Keratinocyte (primary cell): ENCODE data around the gene SPATA20. TPM values are rescaled to one million over a fixed set of nuclear protein-coding genes. Genes with fewer than 3 reads are reported as not detected.

Experiments
- DNase-seq: peaks from one replicate; pipeline ENCODE4 v3.0.0-alpha.2; 2011; ENCODE audit warnings: low read depth, missing footprints, low spot score
- FAIRE-seq: peaks from 2 replicates; lab custom pipeline; 2011; peaks lifted over from hg19 to GRCh38; lab: Jason Lieb, UNC
- H2AFZ ChIP-seq: 2 replicates; pipeline ENCODE4 v1.6.0; 2012; ENCODE audit warnings: low read length, control low read depth, inconsistent platforms; ENCODE audit not compliant: control insufficient read depth
- H3K27ac ChIP-seq: 2 replicates; pipeline ENCODE4 v1.5.1; 2011; ENCODE audit warnings: low read length; ENCODE audit not compliant: control insufficient read depth, insufficient read depth
- H3K27me3 ChIP-seq: 3 replicates; pipeline ENCODE4 v1.6.0; 2011; ENCODE audit warnings: low read length; ENCODE audit not compliant: control insufficient read depth, insufficient read depth; ENCODE audit errors: extremely low read depth
- H3K36me3 ChIP-seq, 2 experiments: 2 replicates in 1 of 2; 3 replicates in 1 of 2; pipeline ENCODE4 v1.5.1; 2011; ENCODE audit warnings: low read length in 2 of 2, mild to moderate bottlenecking in 1 of 2; ENCODE audit not compliant: control insufficient read depth in 2 of 2, insufficient read depth in 2 of 2; ENCODE audit errors: extremely low read depth in 1 of 2
- H3K4me1 ChIP-seq: 3 replicates; pipeline ENCODE4 v1.5.1; 2011; ENCODE audit warnings: low read length; ENCODE audit not compliant: control insufficient read depth, insufficient read depth; ENCODE audit errors: extremely low read depth
- H3K4me2 ChIP-seq: 3 replicates; pipeline ENCODE4 v1.6.0; 2011; ENCODE audit warnings: low read depth, low read length; ENCODE audit not compliant: control insufficient read depth, insufficient read depth; ENCODE audit errors: extremely low read depth
- H3K4me3 ChIP-seq, 3 experiments: fragments of 200-600 bp in 1 of 3; sonication (generic) in 1 of 3; 2 replicates in 2 of 3; 3 replicates in 1 of 3; pipeline ENCODE4 v1.5.1; 2011 to 2016; ENCODE audit warnings: low read length in 3 of 3, mild to moderate bottlenecking in 3 of 3, control low read depth in 2 of 3, inconsistent platforms in 1 of 3, low read depth in 1 of 3, mixed read lengths in 1 of 3, mixed run types in 1 of 3, moderate library complexity in 1 of 3; ENCODE audit not compliant: control insufficient read depth in 2 of 3, insufficient read depth in 2 of 3; ENCODE audit errors: extremely low read depth in 1 of 3
- H3K79me2 ChIP-seq: 2 replicates; pipeline ENCODE4 v1.6.0; 2012; ENCODE audit warnings: low read length; ENCODE audit not compliant: control insufficient read depth, insufficient read depth
- H3K9ac ChIP-seq: 3 replicates; pipeline ENCODE4 v1.6.0; 2011; ENCODE audit warnings: low read length; ENCODE audit not compliant: control insufficient read depth, insufficient read depth; ENCODE audit errors: extremely low read depth
- H3K9me1 ChIP-seq: 3 replicates; pipeline ENCODE4 v1.6.0; 2011; ENCODE audit warnings: low read length; ENCODE audit not compliant: control insufficient read depth, insufficient read depth; ENCODE audit errors: extremely low read depth
- H3K9me3 ChIP-seq: 2 replicates; pipeline ENCODE4 v1.5.1; 2012; ENCODE audit warnings: low read depth, low read length; ENCODE audit not compliant: control insufficient read depth
- H4K20me1 ChIP-seq: 3 replicates; pipeline ENCODE4 v1.6.0; 2011; ENCODE audit warnings: low read length; ENCODE audit not compliant: control insufficient read depth, insufficient read depth; ENCODE audit errors: extremely low read depth
- EZH2 ChIP-seq: IDR thresholded peaks from one replicate; pipeline ENCODE4 v1.6.1; 2012; ENCODE audit warnings: inconsistent platforms, mild to moderate bottlenecking, low read length, moderate library complexity
- dilution Hi-C: fragments of 300-500 bp; cut with MboI; formaldehyde crosslinking; loops from one replicate; pipeline ENCODE4 v1.7.0; 2020; ENCODE audit warnings: low sequenced_read_pairs; ENCODE audit not compliant: extremely low pct_ligation_motif_present
- polyA plus RNA-seq, 5 experiments: library from polyadenylated mRNA; depleted of rRNA in 3 of 5; stranded (reverse) in 3 of 5; stranded (forward) in 1 of 5; unstranded in 1 of 5; fragments of >200 nt; gene quantifications; 1 replicate in 1 of 5; 2 replicates in 3 of 5; 3 replicates in 1 of 5; pipeline versions ENCODE4 v1.2.1 to v1.2.3, GENCODE V29; 2011 to 2012; ENCODE audit warnings: missing spikeins in 2 of 5, low read depth in 1 of 5, low replicate concordance in 1 of 5
- TF ChIP-seq, protein P1 (sequence below), 3 experiments: IDR thresholded peaks in 1 of 3; conservative IDR thresholded peaks in 1 of 3; optimal IDR thresholded peaks in 1 of 3; 2 replicates in 2 of 3; 3 replicates in 1 of 3; pipeline versions ENCODE3 to v1.5.1; 2011; ENCODE audit warnings: low read length in 3 of 3, mild to moderate bottlenecking in 3 of 3, moderate library complexity in 2 of 3, control low read depth in 1 of 3, inconsistent platforms in 1 of 3; ENCODE audit not compliant: insufficient read depth in 2 of 3; ENCODE audit errors: extremely low read depth in 1 of 3

The SPATA20 gene
- polyA plus RNA-seq, 1 donor (not counting 4 experiments of a cell fraction or from before 2014, with no cell fraction given), result 17.2 TPM

DNA sequence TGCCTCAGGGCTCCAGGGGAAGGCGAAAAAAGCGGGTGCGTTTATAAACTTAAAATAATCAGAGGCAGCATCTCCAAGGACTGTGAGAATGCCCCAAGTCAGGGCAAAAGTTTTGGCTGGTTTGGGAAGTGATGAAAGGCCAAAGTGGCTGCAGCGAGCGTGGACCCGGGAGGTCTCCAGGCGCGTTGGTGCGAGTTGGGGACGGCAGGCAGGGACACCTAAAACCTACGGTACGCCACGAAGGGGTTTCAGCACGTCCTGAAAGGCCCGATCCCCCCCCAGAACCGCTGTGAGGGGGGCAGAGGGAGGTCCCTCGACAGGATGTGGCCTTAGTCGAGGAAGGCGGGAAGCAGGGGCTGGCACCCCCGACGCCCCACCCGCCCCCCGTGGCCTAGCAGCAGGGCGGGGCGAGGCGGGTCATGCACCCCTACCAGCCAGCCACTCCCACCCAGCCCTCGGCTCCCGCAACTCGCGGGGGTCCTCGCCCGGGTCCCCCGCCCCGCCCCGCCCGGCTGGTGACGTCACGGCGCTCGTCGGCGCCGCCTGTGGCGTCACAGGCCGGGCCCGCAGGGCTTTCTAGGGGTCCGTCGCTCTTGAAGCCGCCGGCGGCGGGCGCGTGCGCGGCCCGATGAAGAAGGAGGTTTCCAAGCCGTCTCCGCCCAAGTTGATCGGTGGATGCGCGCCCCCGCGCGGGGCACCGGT, 39.0 kb upstream of the SPATA20 start, which contains the start of gene MYCBPAP:
TSS of gene MYCBPAP (plus strand) at position 569 of the 702 bp plus-strand sequence. CDS start 236 bp downstream, outside the sequence.
- Histone ChIP-seq H3K79me2 (no peaks in the 10 kb centered on the region), H3K36me3 (no peaks in the 10 kb centered on the region), H3K4me2 (peak within 1 kb of the TSS; percentile 55), H3K9ac (peak within 1 kb of the TSS; percentile 40), H3K9me3 (no peaks in the 10 kb centered on the region), H3K9me1 (no peaks in the 10 kb centered on the region), H4K20me1 (no peaks in the 10 kb centered on the region), H3K27me3 (no peaks in the 10 kb centered on the region), H3K4me3 (peak within 1 kb of the TSS in 2 of 3 experiments; percentile 27 to 45), H3K27ac (no peak within 1 kb of the TSS), H2AFZ (peak within 1 kb of the TSS; percentile 73), H3K4me1 (peaks cover 56% of the 10 kb centered on the region)
- dilution Hi-C loops, result no loop called here
- DNase-seq (no peak), FAIRE-seq (no peak)
- no peak for TF ChIP-seq EZH2
- TF ChIP-seq, protein P1, sequence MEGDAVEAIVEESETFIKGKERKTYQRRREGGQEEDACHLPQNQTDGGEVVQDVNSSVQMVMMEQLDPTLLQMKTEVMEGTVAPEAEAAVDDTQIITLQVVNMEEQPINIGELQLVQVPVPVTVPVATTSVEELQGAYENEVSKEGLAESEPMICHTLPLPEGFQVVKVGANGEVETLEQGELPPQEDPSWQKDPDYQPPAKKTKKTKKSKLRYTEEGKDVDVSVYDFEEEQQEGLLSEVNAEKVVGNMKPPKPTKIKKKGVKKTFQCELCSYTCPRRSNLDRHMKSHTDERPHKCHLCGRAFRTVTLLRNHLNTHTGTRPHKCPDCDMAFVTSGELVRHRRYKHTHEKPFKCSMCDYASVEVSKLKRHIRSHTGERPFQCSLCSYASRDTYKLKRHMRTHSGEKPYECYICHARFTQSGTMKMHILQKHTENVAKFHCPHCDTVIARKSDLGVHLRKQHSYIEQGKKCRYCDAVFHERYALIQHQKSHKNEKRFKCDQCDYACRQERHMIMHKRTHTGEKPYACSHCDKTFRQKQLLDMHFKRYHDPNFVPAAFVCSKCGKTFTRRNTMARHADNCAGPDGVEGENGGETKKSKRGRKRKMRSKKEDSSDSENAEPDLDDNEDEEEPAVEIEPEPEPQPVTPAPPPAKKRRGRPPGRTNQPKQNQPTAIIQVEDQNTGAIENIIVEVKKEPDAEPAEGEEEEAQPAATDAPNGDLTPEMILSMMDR (optimal IDR thresholded peaks at IDR 0.05 in 1 of 3, IDR thresholded peaks at IDR 0.05 in 1 of 3, conservative IDR thresholded peaks at IDR 0.05 in 1 of 3; ENCODE audit: extremely low read depth in 1 of 3, insufficient read depth in 2 of 3, low read length in 3 of 3), result peak in 1 of 3 experiments; percentile 56

DNA sequence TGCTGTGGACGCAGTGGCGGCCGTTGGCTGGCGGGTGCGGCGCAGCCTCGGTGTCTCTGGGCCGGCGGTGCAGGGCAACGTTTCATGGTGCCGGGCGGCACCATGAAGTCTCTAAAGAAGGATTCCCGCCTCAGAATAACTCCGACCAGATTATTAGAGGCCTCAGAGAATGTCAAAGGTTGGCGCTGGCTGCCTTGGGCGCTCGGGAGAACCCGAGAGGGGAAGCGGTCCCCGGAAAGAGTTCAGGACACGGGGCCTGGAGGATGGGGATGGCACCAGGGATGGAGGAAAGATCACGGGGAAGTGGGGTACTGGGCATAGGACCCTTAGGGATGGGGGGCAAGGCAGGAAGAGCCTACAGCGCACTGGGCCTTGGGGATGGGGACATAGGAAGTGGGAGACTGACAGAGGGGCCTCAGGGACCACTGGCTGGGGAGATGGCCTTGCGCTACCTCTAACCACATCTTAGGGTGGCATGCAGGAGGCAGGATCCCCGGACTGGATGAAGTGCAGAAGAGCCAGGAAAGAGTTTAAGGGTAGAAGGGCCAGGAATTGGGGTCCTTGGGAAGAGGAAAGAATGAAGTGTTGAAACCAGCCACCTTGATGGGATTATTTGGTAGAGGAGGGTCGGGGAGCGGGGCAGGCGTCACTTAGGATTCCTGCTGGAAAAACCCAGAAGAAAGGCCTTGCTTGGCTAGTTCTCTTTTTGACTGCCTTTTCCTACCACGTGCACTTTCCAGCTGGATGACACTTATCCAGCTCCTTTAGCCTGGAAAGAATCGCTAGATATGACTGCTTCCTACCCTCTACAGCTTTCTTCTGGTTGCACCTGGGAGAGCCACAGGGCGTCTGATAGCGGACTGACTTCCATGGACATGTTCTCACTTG, 38.2 kb upstream of the SPATA20 start:
- Histone ChIP-seq H3K4me1 (peaks cover 52% of the 10 kb centered on the region), H3K9me1 (no peaks in the 10 kb centered on the region), H3K9me3 (no peaks in the 10 kb centered on the region), H3K36me3 (no peaks in the 10 kb centered on the region), H3K9ac (peak overlapping the region; percentile 40), H3K79me2 (no peaks in the 10 kb centered on the region), H3K4me3 (peak overlapping the region in 2 of 3 experiments; percentile 27 to 45), H3K27me3 (no peaks in the 10 kb centered on the region), H3K4me2 (peak overlapping the region; percentile 55), H4K20me1 (no peaks in the 10 kb centered on the region), H2AFZ (peak overlapping the region; percentile 73), H3K27ac (no peak overlapping the region)
- no peak for TF ChIP-seq EZH2
- TF ChIP-seq, protein P1 (optimal IDR thresholded peaks at IDR 0.05 in 1 of 3, IDR thresholded peaks at IDR 0.05 in 1 of 3, conservative IDR thresholded peaks at IDR 0.05 in 1 of 3; ENCODE audit: extremely low read depth in 1 of 3, insufficient read depth in 2 of 3, low read length in 3 of 3), result no peak
- dilution Hi-C loops, result no loop called here
- no peak for FAIRE-seq
- no peak for DNase-seq
